Measurements from ENCODE around the gene SLC39A5. TPM values are rescaled to one million over a fixed set of nuclear protein-coding genes. Genes with fewer than 3 reads are reported as not detected.
"Not testable (repeated sequence)": the region's sequence is repeated elsewhere in the genome, so short reads cannot be mapped to it uniquely, and the experiment has no call there.

SLC39A5 gene
- total RNA-seq, 2 experiments from 2014 or later: 0.80 to 1.2 TPM

DNA sequence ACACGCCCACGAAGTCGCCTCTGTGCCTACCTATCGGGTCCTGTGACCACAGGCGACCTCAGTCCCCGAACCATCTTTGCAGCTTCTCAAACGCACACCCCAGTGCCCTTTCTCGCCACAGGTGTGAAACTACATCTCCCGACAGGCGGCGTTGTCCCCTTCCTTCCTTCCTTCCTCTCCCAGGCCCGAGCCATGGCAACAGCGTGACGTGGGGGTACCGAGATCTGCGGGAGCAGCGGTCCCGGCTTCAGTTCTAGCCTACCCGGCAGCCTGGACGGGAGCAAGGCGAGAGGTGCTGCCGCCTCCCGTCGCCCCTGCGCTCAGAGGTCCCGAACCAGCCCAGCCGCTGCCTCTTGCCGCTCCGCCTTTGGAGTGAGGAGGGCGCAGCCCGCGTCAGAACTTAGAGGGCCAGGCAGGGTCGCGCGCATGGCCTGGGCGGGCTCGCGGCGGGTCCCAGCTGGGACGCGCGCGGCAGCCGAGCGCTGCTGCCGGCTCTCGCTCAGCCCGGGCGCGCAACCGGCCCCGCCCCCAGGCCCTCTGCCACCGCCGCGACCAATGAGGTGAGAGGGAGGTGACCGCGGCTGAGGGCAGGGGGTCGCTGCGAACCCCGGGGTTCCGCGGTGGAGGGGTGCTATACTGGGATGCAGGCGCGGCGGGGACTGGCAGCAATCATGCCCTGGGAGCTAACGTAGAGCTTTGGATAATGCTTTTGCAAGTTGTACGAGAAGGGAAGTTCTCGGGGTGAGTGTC, 37.0 kb downstream of the SLC39A5 start, which contains the start of gene COQ10A:
COQ10A (plus strand) TSS at position 250 of the 750 bp plus-strand sequence; CDS start at position 427, 177 bp downstream.
- Mint-ChIP-seq H3K4me3 (peak within 1 kb of the TSS; percentile 87), H3K4me1 (peaks cover 21% of the 10 kb centered on the region), H3K9me3 (no peaks in the 10 kb centered on the region), H3K36me3 (ENCODE audit: low read depth) (peaks cover 14% of the 10 kb centered on the region), H3K27ac (peak within 1 kb of the TSS; percentile 80), H3K27me3 (no peaks in the 10 kb centered on the region)
- DNase-seq: peak; percentile 90
- POLR2A ChIA-PET: interaction anchor here (1.0 to 2.2 kb wide), 14 partner anchors 9 to 197 kb away, joined by 3 to 20 read pairs (median 4); partner anchors contain the start of genes ANKRD52, CNPY2, CS and IL23A
- CTCF ChIA-PET: interaction anchor here (0.6 to 3.3 kb wide), 17 partner anchors 9 to 197 kb away, joined by 3 to 19 read pairs (median 3); partner anchors contain the start of genes ANKRD52, CS, RNF41 and SMARCC2

DNA sequence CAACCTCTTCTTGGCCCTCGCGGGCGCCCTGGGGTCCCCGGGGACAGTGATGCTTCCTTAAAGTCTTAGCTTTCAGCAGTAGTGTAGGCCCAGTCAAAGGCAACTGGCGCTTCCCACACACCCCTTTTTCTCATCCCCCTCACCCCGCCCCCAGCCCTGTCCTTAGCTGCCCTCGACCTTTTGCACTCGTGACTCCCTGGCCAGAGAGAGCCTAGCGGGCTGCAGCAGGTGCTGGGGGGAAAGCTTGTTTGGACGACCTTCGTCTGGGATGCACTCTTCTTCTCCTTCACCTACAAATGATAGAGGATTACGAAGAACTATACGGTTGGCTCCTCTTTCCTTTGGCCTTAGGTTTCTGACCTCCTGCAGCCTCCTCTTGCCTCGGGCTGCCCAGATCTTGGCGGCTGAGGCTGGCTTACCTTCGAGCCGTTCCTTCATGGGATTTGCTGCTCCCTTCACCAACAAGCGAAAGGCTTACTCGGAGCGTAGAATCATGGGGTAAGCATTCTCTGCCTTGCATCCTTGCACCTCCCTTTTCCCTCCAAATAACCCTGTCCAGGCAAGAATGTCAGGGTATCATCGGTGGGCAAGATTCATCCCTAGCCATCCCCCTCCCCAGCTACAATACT, 37.7 kb downstream of the SLC39A5 start:
- POLR2A ChIA-PET: interaction anchor here (1.0 to 2.2 kb wide), 12 partner anchors 10 to 197 kb away, joined by 3 to 20 read pairs (median 4); partner anchors contain the start of genes ANKRD52, CNPY2, CS and IL23A
- Mint-ChIP-seq H3K4me3 (peak overlapping the region; percentile 87), H3K36me3 (ENCODE audit: low read depth) (peaks cover 21% of the 10 kb centered on the region), H3K4me1 (peaks cover 21% of the 10 kb centered on the region), H3K9me3 (no peaks in the 10 kb centered on the region), H3K27me3 (no peaks in the 10 kb centered on the region), H3K27ac (peak overlapping the region; percentile 62)
- DNase-seq: no peak
- CTCF ChIA-PET: interaction anchor here (0.6 to 3.3 kb wide), 8 partner anchors 8 to 197 kb away, joined by 3 to 19 read pairs (median 6); partner anchors contain the start of genes ANKRD52, RNF41 and SMARCC2

DNA sequence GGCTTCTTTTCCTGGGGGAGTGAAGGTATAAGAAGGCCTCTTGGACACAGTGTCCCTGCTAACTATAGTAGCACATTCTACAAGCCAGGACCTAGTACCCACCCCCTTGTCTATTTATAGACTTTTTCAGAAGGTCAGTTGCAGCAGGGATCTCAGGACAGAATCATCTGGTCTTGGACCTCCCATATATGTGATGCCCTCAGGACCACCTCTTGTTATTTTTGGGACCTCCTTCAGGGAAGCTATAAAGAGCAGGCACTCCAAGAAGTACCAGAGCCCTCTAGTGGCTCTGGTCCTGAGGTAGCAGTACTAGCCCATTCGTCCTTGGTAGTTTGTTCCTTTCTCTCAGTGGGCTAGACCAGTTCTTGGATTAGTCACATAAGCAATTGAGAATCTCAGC, 41.2 kb downstream of the SLC39A5 start:
- H3K27ac Mint-ChIP-seq: no peak overlapping the region
- H3K4me1 Mint-ChIP-seq: peaks cover 17% of the 10 kb centered on the region
- ChIA-PET POLR2A (interaction anchor here (1.3 kb wide), 1 partner anchor 87 kb away, joined by 3 read pairs; no protein-coding TSS in a partner anchor), CTCF (interaction anchor here (0.5 to 1.1 kb wide), 2 partner anchors 8 to 20 kb away, joined by 3 read pairs; no protein-coding TSS in a partner anchor)
- no peaks in the 10 kb centered on the region for H3K27me3 Mint-ChIP-seq
- peaks cover 43% of the 10 kb centered on the region for H3K36me3 Mint-ChIP-seq (ENCODE audit: low read depth)
- H3K4me3 Mint-ChIP-seq: no peak overlapping the region
- no peaks in the 10 kb centered on the region for H3K9me3 Mint-ChIP-seq
- no peak for DNase-seq

DNA sequence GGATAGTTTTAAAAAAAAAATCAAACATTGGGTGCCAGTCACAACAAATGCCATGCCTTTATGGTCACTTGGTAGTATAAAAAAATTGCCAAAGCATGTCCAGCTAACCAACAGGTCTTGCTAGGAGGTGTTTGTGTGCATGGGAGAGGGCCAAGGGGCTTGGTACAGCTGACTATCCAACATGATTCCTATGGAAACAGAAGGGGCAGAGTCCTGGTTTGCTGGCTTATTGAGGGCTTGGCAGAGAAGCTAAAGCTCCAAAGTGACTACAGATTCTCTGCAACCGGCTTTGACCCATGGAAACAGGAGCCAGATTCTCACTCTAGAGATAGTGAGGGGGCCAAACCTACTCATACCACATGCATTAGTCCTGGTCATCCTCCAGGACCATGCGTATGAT, 42.6 kb downstream of the SLC39A5 start:
- H3K4me1 Mint-ChIP-seq, POLR2A ChIA-PET, H3K9me3 Mint-ChIP-seq, H3K4me3 Mint-ChIP-seq, H3K27ac Mint-ChIP-seq, H3K27me3 Mint-ChIP-seq, DNase-seq, CTCF ChIA-PET: not testable (repeated sequence)
- peaks cover 46% of the 10 kb centered on the region for H3K36me3 Mint-ChIP-seq (ENCODE audit: low read depth)

DNA sequence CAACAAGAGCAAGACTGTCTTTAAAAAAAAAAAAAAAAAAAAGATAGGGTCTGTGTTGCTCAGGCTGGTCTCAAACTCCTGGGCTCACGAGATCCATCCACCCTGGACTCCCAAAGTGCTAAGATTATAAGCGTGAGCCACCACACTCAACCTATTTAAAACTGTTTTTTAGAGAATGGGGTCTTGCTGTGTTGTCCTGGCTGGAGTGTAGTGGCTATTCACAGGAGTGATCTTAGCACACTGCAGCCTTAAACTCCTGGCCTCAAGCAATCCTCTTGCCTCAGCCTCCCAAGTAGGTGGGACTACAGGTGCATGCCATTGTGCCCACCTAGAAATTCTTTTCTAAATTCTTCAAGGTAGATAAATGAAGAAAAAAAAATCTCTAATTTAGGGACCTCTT, 44.4 kb downstream of the SLC39A5 start:
- H3K4me1 Mint-ChIP-seq: no peaks in the 10 kb centered on the region
- H3K9me3 Mint-ChIP-seq: no peaks in the 10 kb centered on the region
- CTCF ChIA-PET: no interaction called here
- no peak overlapping the region for H3K27ac Mint-ChIP-seq
- no peak overlapping the region for H3K4me3 Mint-ChIP-seq
- no peak for DNase-seq
- peaks cover 54% of the 10 kb centered on the region for H3K36me3 Mint-ChIP-seq (ENCODE audit: low read depth)
- H3K27me3 Mint-ChIP-seq: no peaks in the 10 kb centered on the region
- POLR2A ChIA-PET: no interaction called here

DNA sequence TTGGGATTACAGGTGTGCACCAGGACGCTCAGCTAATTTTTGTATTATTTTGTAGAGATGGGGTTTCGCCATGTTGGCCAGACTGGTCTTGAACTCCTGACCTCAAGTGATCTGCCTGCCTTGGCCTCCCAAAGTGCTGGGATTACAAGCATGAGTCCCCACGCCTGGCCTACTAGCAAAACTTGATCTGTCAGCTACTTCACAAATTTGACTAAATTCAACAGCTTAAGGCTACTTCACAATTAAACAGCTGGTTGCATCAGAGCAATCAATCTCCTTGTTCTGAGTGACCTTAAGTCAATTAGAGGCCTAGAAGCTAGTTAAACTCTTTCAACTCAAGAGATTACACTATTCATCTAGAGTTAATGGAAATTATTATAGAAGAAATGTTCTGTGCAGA, 49.1 kb downstream of the SLC39A5 start:
- Mint-ChIP-seq H3K9me3 (no peaks in the 10 kb centered on the region), H3K27ac (no peak overlapping the region), H3K4me3 (no peak overlapping the region), H3K4me1 (no peaks in the 10 kb centered on the region), H3K36me3 (ENCODE audit: low read depth) (peaks cover 57% of the 10 kb centered on the region), H3K27me3 (no peaks in the 10 kb centered on the region)
- no peak for DNase-seq
- POLR2A ChIA-PET: interaction anchor here (1.4 kb wide), 2 partner anchors 12 to 32 kb away, joined by 3 to 7 read pairs; partner anchors contain the start of gene COQ10A
- CTCF ChIA-PET: no interaction called here

DNA sequence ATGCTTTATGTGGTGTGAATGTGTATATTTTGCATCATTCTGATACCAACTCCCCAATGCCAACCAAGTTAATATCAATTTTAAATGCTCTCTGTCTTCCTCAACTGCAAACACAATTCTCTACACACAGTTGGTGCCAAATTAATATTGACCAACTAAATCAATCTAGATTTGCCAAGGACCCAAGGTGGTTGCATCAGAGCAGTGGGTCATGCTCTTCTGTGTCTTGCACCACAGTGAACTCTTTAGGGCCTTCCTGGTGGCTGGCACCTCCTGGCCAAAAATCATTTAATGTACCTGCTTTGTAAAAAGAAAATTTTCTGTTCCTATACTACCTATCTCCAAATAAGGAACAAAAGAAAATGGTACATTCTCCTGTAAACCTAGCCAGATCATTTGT, 51.0 kb downstream of the SLC39A5 start:
- H3K27me3 Mint-ChIP-seq: no peaks in the 10 kb centered on the region
- H3K9me3 Mint-ChIP-seq: no peaks in the 10 kb centered on the region
- H3K4me1 Mint-ChIP-seq: no peaks in the 10 kb centered on the region
- no peak overlapping the region for H3K4me3 Mint-ChIP-seq
- no peak overlapping the region for H3K27ac Mint-ChIP-seq
- CTCF ChIA-PET: no interaction called here
- POLR2A ChIA-PET: interaction anchor here (1.6 kb wide), 1 partner anchor 11 kb away, joined by 3 read pairs; no protein-coding TSS in a partner anchor
- no peak for DNase-seq
- H3K36me3 Mint-ChIP-seq (ENCODE audit: low read depth): peaks cover 54% of the 10 kb centered on the region

DNA sequence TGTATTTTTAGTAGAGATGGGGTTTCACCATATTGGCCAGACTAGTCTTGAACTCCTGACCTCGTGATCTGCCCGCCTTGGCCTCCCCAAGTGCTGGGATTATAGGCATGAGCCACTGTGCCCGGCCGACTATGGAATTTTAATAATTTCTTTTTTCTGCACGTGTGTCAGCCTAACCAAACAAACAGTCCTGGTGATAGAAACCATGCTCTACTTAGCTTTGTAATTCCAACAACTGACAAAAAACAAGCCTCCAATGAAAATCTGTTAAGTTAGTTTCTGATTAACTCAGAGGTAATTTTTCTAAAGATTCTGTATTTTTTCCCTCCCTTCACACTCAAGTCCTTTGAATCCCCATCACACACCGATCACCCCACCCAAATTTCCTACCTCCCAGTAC, 52.2 kb downstream of the SLC39A5 start:
- Mint-ChIP-seq H3K27ac (no peak overlapping the region), H3K9me3 (no peaks in the 10 kb centered on the region), H3K36me3 (ENCODE audit: low read depth) (peaks cover 57% of the 10 kb centered on the region), H3K4me3 (no peak overlapping the region), H3K4me1 (peaks cover 4% of the 10 kb centered on the region), H3K27me3 (no peaks in the 10 kb centered on the region)
- CTCF ChIA-PET: no interaction called here
- DNase-seq: no peak
- POLR2A ChIA-PET: interaction anchor here (1.5 kb wide), 1 partner anchor 15 kb away, joined by 3 read pairs; the partner anchor contains the start of gene COQ10A

DNA sequence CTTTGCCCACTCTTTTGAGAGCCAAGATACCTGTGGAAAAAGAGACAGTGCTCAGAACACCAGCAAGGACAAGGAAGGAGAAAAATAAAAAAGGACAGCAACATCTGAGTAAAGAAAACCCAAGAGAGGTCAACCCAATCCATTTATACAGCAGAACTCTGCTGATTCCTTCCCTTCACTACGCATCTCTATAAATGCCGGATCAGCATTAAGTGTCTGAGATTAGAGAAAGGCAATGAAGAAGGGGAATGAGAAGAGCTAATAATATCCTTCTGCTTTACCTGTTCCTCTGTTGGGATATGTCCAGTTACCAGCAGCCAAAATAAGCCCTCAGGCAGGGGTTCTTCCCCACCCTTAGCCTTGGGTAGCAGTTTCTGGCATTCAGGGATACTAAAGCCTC, 52.7 kb downstream of the SLC39A5 start:
- Mint-ChIP-seq H3K27ac (no peak overlapping the region), H3K9me3 (no peaks in the 10 kb centered on the region), H3K4me3 (no peak overlapping the region), H3K36me3 (ENCODE audit: low read depth) (peaks cover 57% of the 10 kb centered on the region), H3K27me3 (no peaks in the 10 kb centered on the region), H3K4me1 (peaks cover 4% of the 10 kb centered on the region)
- DNase-seq: no peak
- POLR2A ChIA-PET: interaction anchor here (1.0 to 1.5 kb wide), 2 partner anchors 15 to 16 kb away, joined by 3 read pairs; partner anchors contain the start of gene COQ10A
- CTCF ChIA-PET: no interaction called here

DNA sequence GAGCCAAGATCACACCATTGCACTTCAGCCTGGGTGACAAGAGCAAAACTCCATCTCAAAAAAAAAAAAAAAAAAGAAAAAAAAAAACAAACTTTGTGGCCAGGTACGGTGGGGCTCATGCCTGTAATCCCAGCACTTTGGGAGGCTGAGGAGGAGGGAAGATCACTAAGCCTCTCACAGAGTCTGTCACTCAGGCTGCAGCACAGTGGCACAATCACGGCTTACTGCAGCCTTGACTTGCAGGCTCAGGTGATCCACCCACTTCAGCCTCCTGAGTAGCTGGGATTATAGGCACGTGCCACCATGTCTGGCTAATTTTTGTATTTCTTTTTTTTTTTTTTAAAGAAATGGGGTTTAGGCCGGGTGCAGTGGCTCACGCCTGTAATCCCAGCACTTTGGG, 54.4 kb downstream of the SLC39A5 start:
- DNase-seq, H3K27ac Mint-ChIP-seq, H3K27me3 Mint-ChIP-seq, H3K9me3 Mint-ChIP-seq, H3K4me3 Mint-ChIP-seq, POLR2A ChIA-PET: not testable (repeated sequence)
- H3K4me1 Mint-ChIP-seq: peaks cover 11% of the 10 kb centered on the region
- peaks cover 54% of the 10 kb centered on the region for H3K36me3 Mint-ChIP-seq (ENCODE audit: low read depth)
- CTCF ChIA-PET: interaction anchor here (0.6 to 0.7 kb wide), 2 partner anchors 81 to 288 kb away, joined by 4 to 5 read pairs; no protein-coding TSS in a partner anchor

DNA sequence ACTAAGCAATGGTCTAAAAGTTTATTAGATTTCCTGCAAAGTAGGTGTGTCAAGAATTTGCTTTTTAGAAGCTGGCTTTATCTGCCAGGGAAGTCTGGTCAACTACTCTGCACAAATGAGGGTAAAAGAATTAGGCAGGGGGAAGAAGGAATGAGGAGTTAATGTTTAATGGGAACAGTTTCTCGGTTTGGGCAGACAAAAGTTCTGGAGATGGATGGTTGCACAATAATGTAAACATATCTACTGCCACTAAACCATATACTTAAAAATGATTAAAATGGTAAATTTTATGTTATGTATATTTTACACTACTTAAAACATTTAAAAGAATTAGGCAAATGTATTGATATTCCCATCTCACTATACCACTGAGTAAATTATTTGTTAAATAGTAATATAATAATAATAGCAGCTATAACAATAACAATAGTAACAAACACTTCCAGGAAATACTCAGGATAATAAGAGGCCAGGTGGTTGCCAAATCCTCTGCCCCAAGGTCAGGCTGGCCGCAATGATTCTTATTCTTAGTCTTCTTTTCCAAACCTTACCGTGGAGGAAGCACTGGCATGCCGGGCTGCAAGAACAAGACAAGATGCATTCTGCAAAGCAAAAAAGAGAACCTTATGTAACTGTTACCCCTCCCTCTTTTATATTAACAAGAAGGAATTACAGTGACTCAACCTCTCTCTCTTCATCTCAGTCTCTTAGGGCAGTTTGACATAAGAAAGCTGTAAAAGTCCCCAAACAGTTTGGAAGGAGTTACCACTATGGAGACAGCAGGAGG, 56.4 kb downstream of the SLC39A5 start:
- peaks cover 21% of the 10 kb centered on the region for H3K4me1 Mint-ChIP-seq
- H3K27ac Mint-ChIP-seq: no peak overlapping the region
- H3K27me3 Mint-ChIP-seq: no peaks in the 10 kb centered on the region
- peaks cover 54% of the 10 kb centered on the region for H3K36me3 Mint-ChIP-seq (ENCODE audit: low read depth)
- ChIA-PET CTCF (interaction anchor here (2.0 kb wide), 1 partner anchor 178 kb away, joined by 7 read pairs; no protein-coding TSS in a partner anchor), POLR2A (interaction anchor here (1.1 kb wide), 1 partner anchor 182 kb away, joined by 3 read pairs; the partner anchor contains the start of gene SPRYD4)
- H3K4me3 Mint-ChIP-seq: no peak overlapping the region
- no peaks in the 10 kb centered on the region for H3K9me3 Mint-ChIP-seq
- no peak for DNase-seq
